Prostate gland (tissue), 2 donors: Measurements from ENCODE around the gene NDST1. TPM values are rescaled to one million over a fixed set of nuclear protein-coding genes. Genes with fewer than 3 reads are reported as not detected.

Source experiments
- DNase-seq: peaks from one replicate; pipeline ENCODE4 v3.0.0-alpha.2; 2019; ENCODE audit warnings: low spot score
- H3K27ac ChIP-seq, 2 donors: fragments of 200-600 bp; sonication (generic); 2 replicates each; pipeline ENCODE4 v1.5.1; 2017 to 2019
- H3K27me3 ChIP-seq: fragments of 200-600 bp; sonication (generic); replicated peaks from 2 replicates; pipeline ENCODE4 v1.5.1; 2019; ENCODE audit not compliant: insufficient read depth
- H3K36me3 ChIP-seq, 2 donors: fragments of 200-600 bp; sonication (generic); 1 replicate in 1 of 2; 2 replicates in 1 of 2; pipeline versions ENCODE4 v1.5.1 to v1.8.1; 2017 to 2019
- H3K4me1 ChIP-seq: fragments of 200-600 bp; sonication (generic); replicated peaks from 2 replicates; pipeline ENCODE4 v1.5.1; 2019
- H3K4me3 ChIP-seq, 2 donors: fragments of 200-600 bp; sonication (generic); 2 replicates each; pipeline ENCODE4 v1.5.1; 2017 to 2019
- H3K9me3 ChIP-seq: fragments of 200-600 bp; sonication (generic); 2 replicates; pipeline ENCODE4 v1.5.1; 2017
- POLR2A ChIP-seq: fragments of 450-650 bp; IDR thresholded peaks from one replicate; pipeline ENCODE4 v1.6.1; 2016; ENCODE audit warnings: antibody characterized with exemption, mild to moderate bottlenecking
- POLR2AphosphoS5 ChIP-seq: sonication (generic); formaldehyde crosslinking; IDR thresholded peaks from one replicate; pipeline ENCODE4 v1.6.1; 2017; ENCODE audit warnings: antibody characterized with exemption
- WGBS: methylation state at CpG from one replicate; pipeline ENCODE4 v1.1.5; 2018; 5-methylcytosine and 5-hydroxymethylcytosine counted together
- intact Hi-C: fragments of 100-400 bp; cut with DNase I; formaldehyde crosslinking; loops from one replicate; pipeline ENCODE4 v1.14.2; 2022
- total RNA-seq, 2 donors: library from RNA; depleted of rRNA; stranded (reverse); fragments of >200 nt; gene quantifications; one replicate each; pipeline ENCODE4 v1.1.0, GENCODE V29; 2016
- TF ChIP-seq, protein P1 (sequence below), 4 experiments: fragments of 200-600 bp in 2 of 4; fragments of 450-650 bp in 2 of 4; sonication (generic) in 2 of 4; IDR thresholded peaks; 1 replicate in 3 of 4; 2 replicates in 1 of 4; pipeline ENCODE4 v1.5.1; 2016 to 2019; ENCODE audit warnings: antibody characterized with exemption in 4 of 4, mild to moderate bottlenecking in 2 of 4, moderate library complexity in 2 of 4

Gene NDST1
- total RNA-seq, 2 donors from 2014 or later, result 65.8 to 175 TPM

DNA sequence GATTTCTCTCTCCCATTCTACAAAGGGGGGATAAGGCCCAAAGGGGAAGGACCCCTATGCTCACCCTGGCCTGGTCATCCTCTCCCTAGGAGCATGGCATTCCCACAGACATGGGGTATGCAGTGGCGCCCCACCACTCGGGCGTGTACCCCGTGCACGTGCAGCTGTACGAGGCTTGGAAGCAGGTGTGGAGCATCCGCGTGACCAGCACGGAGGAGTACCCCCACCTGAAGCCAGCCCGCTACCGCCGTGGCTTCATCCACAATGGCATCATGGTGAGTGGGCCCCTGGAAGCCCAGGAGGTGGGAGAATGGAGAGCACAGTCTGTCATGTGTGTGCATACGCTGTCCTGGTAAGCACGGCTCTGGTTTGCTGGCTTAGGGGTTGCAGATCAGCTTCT lies 27.7 kb downstream of the NDST1 start:
- Histone ChIP-seq H3K27ac (no peak overlapping the region), H3K4me3 (no peak overlapping the region), H3K36me3 (peaks cover 7 to 12% of the 10 kb centered on the region in 2 donors), H3K4me1 (peaks cover 1% of the 10 kb centered on the region), H3K9me3 (no peaks in the 10 kb centered on the region), H3K27me3 (no peaks in the 10 kb centered on the region)
- WGBS, result 93% methylated on average over 14 of the region's 14 CpGs
- intact Hi-C loops, result no loop called here
- DNase-seq, result no peak
- TF ChIP-seq, protein P1, sequence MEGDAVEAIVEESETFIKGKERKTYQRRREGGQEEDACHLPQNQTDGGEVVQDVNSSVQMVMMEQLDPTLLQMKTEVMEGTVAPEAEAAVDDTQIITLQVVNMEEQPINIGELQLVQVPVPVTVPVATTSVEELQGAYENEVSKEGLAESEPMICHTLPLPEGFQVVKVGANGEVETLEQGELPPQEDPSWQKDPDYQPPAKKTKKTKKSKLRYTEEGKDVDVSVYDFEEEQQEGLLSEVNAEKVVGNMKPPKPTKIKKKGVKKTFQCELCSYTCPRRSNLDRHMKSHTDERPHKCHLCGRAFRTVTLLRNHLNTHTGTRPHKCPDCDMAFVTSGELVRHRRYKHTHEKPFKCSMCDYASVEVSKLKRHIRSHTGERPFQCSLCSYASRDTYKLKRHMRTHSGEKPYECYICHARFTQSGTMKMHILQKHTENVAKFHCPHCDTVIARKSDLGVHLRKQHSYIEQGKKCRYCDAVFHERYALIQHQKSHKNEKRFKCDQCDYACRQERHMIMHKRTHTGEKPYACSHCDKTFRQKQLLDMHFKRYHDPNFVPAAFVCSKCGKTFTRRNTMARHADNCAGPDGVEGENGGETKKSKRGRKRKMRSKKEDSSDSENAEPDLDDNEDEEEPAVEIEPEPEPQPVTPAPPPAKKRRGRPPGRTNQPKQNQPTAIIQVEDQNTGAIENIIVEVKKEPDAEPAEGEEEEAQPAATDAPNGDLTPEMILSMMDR (IDR thresholded peaks at IDR 0.05), result no peak
- no peak for TF ChIP-seq POLR2AphosphoS5
- no peak for TF ChIP-seq POLR2A

DNA sequence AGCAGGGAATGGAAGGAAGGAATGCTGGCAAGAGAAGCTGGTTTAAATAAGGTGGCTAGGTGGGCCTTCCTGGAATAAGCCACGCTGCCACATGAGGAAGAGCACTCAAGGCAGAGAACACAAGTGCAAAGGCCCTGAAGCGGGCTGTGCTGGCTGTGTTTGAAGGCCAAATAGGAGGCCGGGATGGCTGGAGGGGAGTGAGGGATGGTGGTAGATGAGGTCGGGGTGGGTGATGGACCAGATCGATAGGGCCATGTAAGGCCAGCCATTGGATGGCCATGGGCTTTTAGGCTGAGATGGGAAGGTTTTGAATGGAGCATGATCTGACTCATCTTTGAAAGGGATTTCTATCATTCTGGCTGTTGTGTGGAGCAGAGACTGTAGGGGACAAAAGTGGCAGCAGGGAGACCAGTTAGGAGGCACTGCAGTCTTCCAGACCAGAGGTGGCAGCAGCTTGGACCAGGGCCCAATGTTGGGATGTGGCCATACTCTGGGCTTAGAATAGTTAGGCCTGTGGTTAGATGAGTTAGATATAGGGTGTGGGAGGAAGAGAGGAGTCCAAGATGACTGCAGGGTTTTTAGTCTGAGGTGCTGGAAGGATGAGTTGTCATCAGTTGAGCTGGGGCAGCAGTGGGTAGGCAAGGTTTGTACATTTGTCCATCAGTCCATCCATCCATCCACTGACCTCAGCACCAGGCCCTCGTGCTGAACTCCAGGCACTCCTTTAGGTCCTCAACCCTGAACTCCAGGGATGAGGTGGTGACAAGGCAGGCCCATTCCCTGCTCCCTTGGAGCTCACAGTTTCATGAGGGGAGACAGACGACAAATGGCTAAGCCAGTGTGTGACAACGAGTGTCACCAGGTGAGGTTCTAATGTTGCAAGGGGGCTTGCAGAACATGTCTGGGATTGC lies 30.3 kb downstream of the NDST1 start:
- no peak overlapping the region for H3K27ac ChIP-seq

GRCh38 chr5:150539206-150539605 lies 31.3 kb downstream of the NDST1 start:
- Histone ChIP-seq H3K4me1 (peaks cover 4% of the 10 kb centered on the region), H3K4me3 (no peak overlapping the region), H3K27me3 (no peaks in the 10 kb centered on the region), H3K27ac (no peak overlapping the region), H3K36me3 (peaks cover 7 to 17% of the 10 kb centered on the region in 2 donors), H3K9me3 (no peaks in the 10 kb centered on the region)
- TF ChIP-seq, protein P1 (IDR thresholded peaks at IDR 0.05), result no peak
- TF ChIP-seq POLR2AphosphoS5 (no peak), POLR2A (no peak)
- WGBS, result 83% methylated on average over 9 of the region's 9 CpGs
- intact Hi-C loops, result no loop called here
- no peak for DNase-seq

More for the DNA sequence above, 30.3 kb downstream of the NDST1 start:
- intact Hi-C loops, result no loop called here
- Histone ChIP-seq H3K4me3 (no peak overlapping the region), H3K9me3 (no peaks in the 10 kb centered on the region), H3K36me3 (peaks cover 7 to 15% of the 10 kb centered on the region in 2 donors), H3K27me3 (no peaks in the 10 kb centered on the region), H3K4me1 (peaks cover 4% of the 10 kb centered on the region)
- WGBS, result 87% methylated on average over 8 of the region's 8 CpGs
- TF ChIP-seq POLR2AphosphoS5, result no peak
- TF ChIP-seq, protein P1 (IDR thresholded peaks at IDR 0.05), result no peak
- TF ChIP-seq POLR2A, result no peak
- no peak for DNase-seq

DNA sequence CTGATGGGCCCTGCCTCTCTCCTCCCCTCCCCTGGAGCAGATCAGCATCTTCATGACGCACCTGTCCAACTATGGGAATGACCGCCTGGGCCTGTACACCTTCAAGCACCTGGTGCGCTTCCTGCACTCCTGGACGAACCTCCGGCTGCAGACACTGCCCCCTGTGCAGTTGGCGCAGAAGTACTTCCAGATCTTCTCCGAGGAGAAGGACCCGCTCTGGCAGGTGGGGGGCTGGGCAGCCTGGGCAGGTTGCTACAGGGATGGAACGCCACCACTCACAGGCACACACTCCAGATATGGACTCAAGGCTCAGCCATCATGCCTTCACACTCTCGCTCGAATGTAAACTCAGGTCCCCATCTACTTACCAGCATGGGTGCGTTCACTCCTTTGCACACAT lies 32.1 kb downstream of the NDST1 start:
- 80% methylated on average over 12 of the region's 12 CpGs for WGBS
- no peak overlapping the region for H3K27ac ChIP-seq
- no peak for DNase-seq
- no peaks in the 10 kb centered on the region for H3K27me3 ChIP-seq
- H3K4me3 ChIP-seq, result no peak overlapping the region
- H3K9me3 ChIP-seq, result no peaks in the 10 kb centered on the region
- H3K4me1 ChIP-seq, result peaks cover 4% of the 10 kb centered on the region
- peaks cover 7 to 21% of the 10 kb centered on the region in 2 donors for H3K36me3 ChIP-seq
- intact Hi-C loops, result loop anchor here (5.0 kb wide), 1 partner anchor 78 kb away; no protein-coding TSS in a partner anchor
- TF ChIP-seq, protein P1 (IDR thresholded peaks at IDR 0.05), result no peak
- TF ChIP-seq POLR2AphosphoS5 (no peak), POLR2A (no peak)
